ENCODE results near the gene RMP24.
"Not testable (repeated sequence)": the region's sequence is repeated elsewhere in the genome, so short reads cannot be mapped to it uniquely, and the experiment has no call there.

RMP24 gene

DNA sequence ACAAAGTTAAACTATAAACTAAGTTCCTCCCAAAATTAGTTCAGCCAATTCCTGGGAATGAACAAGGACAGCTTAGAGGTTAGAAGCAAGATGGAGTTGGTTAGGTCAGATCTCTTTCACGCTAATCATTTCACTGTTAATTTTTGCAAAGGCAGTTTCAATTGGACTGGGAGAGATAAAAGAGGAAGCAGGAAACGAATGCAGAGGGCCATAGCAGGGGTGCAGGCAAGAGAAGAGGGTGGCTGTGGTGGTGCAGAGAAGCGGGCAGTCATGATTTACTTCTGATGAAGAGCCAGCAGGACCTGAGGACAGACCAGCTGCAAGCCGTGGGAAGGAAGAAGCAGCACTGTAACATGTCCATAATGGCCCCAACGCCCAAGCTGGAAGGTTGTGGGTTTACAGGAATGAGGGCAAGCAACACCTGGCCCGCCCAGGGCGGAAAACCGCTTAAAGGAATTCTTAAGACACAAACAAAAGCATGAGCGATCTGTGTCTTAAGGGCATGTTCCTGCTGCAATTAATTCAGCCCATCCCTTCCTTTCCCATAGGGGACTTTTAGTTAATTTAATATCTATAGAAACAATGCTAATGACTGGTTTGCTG is 4.1 kb upstream of the RMP24 start:
- no peak for DNase-seq (ENCODE audit: low spot score)

DNA sequence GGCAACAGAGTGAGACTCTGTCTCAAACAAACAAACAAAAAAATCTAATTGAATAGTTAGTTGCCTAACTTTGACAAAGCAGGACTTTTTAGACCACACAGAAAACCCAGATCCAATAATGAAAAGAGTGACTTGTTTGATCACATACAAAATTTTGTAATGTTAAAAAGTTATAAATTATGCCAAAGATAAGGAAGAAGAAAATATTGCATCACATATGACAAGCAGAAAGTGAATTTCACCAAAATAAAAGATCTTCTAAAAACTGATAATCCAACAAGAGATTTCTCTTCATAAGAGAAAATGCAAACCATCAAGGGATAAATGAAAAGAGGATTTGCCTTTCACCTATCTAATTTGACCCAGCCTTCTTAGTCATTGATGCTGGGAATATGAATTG is 2.8 kb upstream of the RMP24 start:
- no peak for DNase-seq (ENCODE audit: low spot score)

DNA sequence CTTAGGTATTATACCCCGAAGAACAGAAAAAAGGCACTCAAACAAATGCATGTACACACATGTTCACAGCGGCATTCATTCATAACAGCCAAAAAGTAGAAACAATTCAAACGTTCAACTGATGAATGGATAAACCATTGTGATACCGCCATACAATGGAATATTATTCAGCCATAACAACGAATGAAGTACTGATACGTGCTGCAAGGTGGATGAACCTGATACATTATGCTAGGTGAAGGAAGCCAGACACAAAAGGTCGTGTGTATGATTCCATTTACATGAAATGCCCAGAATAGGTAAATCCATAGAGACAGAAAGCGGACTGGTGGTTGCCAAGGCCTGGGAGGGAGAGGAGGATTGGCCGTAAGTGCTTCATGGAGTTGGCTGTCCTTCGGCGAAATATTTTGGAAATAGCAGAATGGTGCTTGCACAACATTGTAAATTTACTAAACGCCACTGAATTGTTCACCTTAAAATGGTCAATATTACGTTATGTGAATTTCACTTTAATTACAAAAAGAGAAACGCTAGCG is 750 bp upstream of the RMP24 start:
- DNase-seq (ENCODE audit: low spot score) = no peak

DNA sequence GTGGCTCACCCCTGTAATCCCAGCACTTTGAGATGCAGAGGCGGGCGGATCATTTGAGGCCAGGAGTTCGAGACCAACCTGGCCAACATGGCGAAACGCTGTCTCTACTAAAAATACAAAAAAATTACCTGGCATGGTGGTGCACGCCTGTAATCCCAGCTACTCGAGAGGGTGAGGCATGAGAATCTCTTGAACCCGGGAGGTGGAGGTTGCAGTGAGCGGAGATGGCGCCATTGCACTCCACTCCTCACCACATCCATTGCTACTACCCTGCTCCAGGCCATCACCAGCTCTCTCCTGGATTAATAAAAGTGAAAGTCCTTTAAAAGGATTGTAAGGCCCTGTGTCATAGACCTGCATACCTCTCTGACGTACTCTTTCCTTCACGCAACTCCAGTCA is 1.2 kb downstream of the RMP24 start:
- no peak for DNase-seq (ENCODE audit: low spot score)

DNA sequence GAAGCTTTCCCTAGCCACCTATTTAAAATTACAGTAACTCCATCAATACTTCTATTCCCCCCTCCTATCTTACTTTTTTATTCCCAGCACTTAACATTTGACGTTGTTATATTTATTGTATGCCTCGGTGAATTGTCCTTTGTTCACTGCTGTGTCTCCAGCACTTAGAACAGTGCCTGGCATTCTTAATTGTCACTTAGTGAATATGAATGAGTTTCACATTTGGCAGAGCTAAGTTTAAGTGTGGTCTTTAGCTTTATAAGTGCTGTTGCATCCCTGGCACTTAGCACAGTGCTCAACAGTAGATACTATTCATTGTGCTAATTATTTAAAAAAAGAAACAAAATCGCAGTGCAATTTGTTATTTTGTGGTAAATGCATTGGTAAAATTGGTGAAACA is 1.7 kb downstream of the RMP24 start:
- DNase-seq (ENCODE audit: low spot score) = no peak

DNA sequence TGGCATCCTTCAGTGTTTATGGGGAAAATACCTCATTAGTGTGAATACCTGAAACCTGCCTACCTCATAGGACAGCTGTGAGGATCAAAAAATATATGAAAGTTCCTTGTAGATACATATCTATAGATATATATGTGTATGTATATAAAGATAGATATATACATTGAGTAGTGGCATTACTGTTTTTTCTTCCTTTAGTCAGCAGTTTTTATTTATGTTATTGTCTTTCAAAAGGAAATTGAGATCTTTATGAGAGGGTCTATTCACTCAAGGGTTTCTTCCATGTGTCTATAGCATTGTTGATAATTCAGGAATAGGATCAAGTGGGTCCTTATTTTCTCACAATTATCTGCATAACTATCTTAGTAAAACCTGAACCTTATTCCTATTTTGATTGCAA is 6.6 kb downstream of the RMP24 start:
- no peak for DNase-seq (ENCODE audit: low spot score)

DNA sequence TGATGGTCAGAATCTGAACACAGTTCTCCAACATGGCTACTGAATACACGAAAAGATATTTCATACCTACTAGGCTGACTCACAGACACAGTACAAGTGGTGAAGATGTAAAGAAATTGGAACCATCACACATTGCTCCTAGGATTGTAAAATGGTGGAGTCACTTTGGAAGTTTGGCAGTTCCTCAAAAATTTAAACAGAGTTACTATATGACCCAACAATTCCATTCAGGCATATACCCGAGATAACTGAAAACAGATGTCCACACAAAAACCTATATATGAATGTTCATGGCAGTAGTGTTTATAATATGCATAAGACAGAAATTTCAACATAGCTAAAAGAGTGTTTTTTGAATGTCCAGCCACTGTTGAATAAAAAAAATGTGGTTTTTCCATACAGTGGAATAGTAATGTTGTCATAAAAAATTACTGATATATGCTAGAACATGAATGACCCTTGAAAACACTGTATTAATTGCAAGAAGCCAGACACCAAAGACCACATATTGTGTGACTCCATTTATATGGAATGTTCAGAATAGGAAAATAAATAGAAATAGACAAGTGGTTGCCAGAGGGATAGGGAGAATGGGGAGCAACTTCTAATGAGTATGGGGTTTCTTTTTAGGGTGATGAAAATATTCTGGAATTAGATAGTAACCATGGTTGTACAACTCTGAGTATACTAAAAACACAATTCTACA is 10.1 kb downstream of the RMP24 start:
- DNase-seq (ENCODE audit: low spot score) = no peak

DNA sequence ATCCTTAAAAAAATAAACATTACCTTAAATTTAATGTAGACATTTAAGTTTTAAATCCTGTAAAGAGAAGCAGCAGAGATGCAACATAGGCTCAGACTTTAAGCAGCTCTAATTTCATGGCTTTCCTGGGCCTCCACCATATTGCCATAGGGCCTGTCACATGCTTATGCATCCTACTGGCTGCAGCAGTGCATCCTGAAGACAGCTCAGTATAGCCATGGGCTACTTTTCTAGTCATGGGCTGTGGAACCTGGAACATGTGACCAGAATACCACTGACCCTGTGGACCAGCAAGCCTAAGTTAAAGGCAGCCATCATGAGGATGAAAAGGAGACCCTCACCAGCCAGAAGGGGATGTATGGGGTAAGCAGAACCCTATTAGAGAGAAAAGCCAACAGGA is 10.7 kb downstream of the RMP24 start:
- DNase-seq (ENCODE audit: low spot score) = no peak

DNA sequence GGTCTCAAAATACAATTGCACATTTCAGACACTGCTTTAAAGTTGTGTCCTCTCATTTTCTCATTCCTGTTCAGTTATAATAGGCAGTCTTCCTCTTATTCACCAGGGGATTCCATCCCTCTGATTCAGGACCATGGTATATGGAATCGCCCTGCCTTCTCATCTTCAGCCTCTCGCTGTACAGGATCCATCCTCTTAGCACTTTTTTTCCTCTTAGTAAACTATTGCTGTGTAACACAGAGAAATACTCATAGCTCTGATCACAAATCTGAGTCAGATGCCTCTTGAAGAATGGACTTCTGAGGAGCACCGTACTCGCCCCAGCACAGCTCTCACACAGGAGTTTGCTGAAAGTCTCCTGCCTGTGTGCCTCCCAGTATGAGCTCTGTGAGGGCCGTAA is 11.3 kb downstream of the RMP24 start:
- DNase-seq (ENCODE audit: low spot score) = no peak

DNA sequence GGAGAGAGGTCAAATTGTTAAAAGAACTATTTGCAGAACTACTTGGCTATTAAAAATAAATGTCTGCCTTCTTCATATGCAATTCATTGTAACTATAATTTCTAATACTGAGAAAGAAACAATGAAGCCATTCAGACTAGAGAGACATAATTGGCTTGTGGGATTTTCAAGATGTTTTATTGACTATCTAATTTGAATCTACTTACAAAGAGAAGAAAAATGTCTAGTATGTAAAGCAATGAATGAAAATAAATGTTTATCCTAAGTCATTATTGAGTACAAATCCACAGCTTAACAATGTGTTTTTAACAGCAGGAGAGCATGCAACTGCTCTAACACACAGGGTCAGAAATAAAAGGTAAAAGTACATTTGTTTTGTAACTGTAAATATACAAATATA is 19.2 kb downstream of the RMP24 start:
- no peak for DNase-seq (ENCODE audit: low spot score)

DNA sequence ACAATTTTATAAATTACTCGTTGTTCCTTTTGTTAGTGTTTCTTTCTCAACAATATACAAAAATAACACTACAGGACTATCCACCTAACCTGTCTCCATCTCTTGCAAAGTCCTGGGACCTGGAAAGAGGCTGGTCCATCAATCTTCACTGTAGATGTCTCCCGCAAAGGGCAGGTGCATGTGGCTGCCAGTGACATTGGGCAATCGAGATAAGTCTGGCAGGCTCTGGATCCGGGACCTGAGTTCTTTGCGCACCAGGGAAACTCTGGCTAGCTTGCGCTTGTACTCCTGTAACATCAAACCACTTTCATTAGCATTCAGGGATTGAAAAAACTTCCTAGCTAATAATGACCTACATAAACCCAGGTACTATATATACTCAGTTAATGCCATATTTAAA is 20.5 kb downstream of the RMP24 start:
- no peak for DNase-seq (ENCODE audit: low spot score)

DNA sequence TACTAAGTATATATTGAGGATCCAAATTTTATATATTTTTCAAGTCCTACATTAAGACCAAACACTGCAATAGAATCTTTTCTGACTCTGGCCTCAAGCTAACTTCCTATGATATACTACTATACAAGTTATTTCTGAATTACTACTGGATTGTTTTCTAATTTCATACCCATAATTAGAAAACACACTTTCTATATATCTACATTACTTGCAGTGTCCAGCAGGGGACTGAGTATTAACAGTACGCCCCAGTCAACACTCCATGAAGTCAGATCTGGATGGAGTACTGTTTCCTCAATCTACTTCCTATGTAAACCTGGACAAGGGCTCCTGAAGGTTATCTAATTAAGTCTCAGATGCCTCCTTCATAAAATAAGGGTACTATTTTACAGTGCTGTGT is 26.5 kb downstream of the RMP24 start:
- peak; percentile 10 for DNase-seq (ENCODE audit: low spot score)

DNA sequence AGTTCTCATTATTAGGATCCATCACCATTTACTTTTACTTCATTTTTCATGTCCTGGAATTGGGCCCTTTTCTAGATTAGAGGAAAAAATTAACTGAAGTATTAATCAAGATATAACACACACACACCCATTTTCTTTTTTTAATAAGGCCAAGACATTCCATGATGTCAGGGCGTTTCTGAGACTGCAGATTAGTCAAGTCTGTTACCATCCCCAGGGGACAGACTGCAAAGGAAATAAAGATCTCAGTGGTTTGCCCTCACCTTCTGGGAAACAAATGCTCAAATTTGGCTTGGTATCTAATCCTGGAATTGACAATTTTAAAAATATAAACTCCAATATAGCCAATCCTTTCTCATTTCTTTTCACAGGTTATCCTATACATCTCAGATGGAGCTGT is 27.4 kb downstream of the RMP24 start:
- DNase-seq (ENCODE audit: low spot score) = no peak

DNA sequence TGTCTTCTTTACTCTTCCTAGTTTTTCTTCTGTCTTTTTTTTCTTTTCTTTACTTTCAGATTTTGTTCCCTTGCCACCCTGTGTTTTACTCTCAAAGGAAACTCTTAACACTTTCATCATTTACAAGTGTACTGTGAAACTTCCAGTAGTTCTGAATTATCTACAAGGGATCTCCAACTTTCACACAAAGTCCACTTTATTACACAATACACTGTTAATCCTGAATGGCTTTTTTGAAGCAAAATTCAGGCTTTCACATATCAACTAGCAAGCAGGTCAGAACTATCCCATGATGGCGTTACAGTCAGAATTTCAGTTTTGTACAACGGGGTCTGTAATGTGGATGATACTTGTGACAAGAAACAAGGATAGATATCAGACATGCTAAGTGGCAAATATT is 34.5 kb downstream of the RMP24 start:
- no peak for DNase-seq (ENCODE audit: low spot score)

DNA sequence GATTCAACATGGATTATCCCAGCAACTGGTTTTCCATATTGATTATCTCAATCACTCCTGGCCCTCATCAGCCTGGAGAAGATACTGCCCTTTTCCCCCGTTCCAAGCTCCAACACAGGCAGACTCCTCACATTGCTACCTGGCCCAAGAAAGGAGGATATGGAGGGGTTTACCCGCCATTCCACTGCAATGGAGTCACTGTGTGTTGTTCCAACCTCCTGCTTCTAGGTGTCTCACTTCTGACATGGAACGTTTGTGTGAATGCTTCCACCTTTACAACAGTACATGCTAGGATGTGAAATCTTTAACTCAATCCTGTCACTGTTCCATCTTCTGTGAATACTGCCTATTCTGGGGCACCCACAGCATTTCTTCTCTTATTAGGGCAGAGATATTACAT is 36.7 kb downstream of the RMP24 start:
- no peak for DNase-seq (ENCODE audit: low spot score)

DNA sequence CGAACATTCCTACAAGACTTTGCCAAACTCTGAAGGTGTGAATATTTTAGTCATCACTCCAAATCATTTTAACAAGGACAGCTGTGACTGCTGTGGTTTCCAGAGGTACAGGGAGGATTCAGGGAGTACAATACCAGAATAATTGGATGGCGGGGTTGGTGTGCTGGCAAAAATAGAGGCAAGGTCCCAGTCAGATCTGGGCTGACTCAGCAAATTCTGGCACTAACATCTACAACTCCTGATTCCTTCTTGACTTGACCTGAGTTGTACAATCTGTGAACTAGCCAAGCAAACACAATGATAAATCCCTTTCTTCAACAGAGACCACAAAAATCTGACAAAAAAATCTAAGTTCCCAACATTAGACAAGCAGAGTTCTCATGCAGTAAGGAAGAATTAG is 40.4 kb downstream of the RMP24 start:
- no peak for DNase-seq (ENCODE audit: low spot score)

DNA sequence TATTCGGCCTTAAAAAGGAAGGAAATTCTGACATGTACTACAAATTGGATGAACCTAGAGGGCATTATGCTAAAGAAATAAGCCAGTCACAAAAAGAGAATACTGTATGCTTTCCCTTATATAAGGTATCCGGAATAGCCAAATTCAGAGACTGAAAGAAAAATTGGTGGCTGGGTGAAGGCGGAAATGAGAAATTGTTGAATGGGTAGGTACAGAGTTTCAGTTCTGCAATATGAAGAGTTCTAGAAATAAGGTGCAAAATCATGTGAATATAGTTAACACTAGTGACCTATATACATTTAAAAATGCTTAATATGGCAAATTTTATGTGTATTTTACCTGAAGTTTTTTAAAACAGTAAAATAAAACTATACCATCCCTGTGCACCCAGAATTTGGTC is 43.1 kb downstream of the RMP24 start:
- no peak for DNase-seq (ENCODE audit: low spot score)

DNA sequence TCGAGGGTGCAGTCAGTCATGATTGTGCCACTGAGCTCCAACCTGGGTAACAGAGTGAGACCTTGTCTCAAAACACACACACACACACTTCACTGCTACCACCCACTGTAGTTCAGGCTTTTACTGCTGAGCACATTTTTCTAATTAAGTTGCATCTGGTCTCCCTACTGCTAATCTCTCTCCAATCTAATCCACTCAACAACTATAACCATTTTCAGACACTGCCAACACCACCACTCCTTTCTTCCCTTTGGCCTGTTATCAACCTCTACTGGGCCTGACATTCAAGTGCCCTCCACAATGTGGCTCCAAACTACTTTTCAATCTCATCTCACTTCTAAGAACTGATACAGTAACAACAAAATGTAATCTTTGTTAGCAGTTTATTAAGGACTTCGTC is 44.8 kb downstream of the RMP24 start:
- no peak for DNase-seq (ENCODE audit: low spot score)

DNA sequence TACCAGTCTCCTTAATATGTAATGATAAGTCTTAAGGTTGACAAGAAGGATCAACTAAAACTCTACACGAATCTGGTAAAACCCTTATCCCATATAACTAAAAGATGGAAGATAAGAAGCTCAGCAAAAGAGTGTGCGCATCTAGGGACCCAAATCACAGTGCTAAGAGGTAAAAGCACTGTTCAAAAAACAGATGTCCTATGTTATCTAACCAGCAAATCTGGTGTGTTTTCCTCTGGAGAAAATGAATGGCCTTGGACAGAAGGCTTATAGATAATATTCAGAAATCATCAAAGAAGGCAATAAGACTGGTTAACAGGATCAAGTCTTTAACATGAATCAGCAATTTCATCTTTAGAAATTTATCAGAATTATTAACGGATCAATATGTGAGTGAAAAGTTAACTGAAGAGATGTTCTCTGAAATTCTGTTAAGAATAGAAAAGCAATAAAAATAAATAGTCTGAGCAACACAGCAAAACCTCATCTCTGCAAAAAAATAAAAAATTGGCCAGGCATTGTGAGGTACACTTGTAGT is 47.8 kb downstream of the RMP24 start:
- no peak for DNase-seq (ENCODE audit: low spot score)

DNA sequence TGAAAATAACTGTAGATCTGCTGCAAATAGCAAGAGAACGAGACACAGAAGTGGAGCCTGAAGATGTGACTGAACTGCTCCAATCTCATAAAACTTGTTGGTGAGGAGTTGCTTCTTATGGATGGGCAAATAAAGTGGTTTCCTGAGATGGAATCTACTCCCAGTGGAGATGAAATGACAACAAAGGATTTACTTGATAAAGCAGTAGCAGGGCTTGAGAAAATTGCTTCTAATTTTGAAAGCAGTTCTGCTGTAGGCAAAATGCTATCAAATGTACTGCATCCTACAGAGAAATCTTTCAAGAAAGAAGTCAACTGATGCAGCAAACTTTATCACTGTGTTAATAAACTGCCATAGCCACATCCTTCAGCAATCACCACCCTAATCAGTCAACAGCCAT is 50.9 kb downstream of the RMP24 start:
- DNase-seq (ENCODE audit: low spot score) = no peak

DNA sequence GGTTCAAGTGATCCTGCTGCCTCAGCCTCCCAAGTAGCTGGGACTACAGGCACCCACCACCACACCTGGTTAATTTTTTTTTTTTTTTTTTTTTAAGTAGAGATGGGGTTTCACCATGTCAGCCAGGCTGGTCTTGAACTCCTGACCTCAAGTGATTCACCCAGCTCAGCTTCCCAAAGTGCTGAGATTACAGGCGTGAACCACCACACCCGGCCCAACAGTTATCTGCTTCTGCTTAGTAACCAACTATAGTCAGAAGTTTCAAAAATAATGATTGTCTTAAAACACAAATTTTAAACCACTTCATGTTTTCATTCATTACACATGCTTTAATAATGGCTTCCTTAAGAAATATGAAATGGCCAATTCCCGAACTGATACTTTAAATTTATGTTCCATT is 51.8 kb downstream of the RMP24 start:
- DNase-seq (ENCODE audit: low spot score) = not testable (repeated sequence)

DNA sequence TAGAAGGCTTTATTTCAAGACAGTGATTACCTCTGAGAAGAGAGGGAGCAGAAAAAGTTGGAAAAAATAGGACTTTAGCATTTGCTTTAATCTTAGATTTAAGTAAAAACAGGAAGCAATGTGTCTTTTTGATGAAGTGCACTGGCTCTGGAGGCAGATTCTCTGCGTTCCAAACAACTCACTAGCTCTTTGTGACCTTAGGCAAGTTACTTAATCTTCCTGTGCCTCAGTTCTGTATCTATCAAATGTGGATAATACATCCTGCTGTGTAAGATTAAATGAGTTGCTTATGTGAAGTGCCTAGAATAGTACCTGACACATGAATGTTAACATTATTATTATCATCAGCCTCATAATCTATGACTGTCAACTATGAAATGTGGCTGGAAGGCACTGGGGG is 52.5 kb downstream of the RMP24 start:
- no peak for DNase-seq (ENCODE audit: low spot score)

DNA sequence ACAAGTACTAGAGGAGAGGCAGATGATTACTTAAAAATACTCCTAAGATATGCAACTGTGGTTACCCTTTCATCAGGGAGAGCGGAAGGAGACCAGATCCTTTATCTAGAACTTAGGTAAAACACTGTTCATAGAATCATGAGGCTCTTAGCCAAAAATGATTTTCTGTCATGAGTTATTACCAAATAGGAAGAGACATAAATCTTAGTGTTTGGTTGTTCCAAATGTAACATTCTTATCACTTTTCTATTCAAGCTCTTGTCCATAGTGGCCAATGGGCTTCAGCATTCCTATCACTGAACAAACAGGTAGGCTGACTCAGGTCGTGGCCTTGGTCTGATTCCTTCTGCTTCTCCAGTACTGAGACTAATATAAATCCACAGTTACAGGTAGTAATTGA is 56.4 kb downstream of the RMP24 start:
- peak; percentile 20 for DNase-seq (ENCODE audit: low spot score)
